KMS-11 (cell line): ENCODE measurements around the gene PKP3.

ENCODE experiments used
- H2AFZ ChIP-seq: fragments of 200-600 bp; sonication (generic); 2 replicates; pipeline ENCODE4 v1.6.1; 2016; ENCODE audit warnings: antibody characterized with exemption, mixed run types, low read depth
- H3K27ac ChIP-seq: fragments of 200-600 bp; sonication (generic); 2 replicates; pipeline ENCODE4 v1.6.1; 2016; ENCODE audit warnings: mild to moderate bottlenecking, mixed run types
- H3K27me3 ChIP-seq: fragments of 200-600 bp; sonication (generic); 2 replicates; pipeline ENCODE4 v1.6.1; 2017; ENCODE audit warnings: mild to moderate bottlenecking, low read depth, mixed run types, moderate library complexity; ENCODE audit not compliant: insufficient read depth
- H3K36me3 ChIP-seq: fragments of 200-600 bp; sonication (generic); 2 replicates; pipeline ENCODE4 v1.6.1; 2017; ENCODE audit warnings: mild to moderate bottlenecking, mixed run types; ENCODE audit not compliant: insufficient read depth
- H3K4me1 ChIP-seq: fragments of 200-600 bp; sonication (generic); 2 replicates; pipeline ENCODE4 v1.6.1; 2016; ENCODE audit warnings: mild to moderate bottlenecking, low read depth, mixed run types; ENCODE audit not compliant: poor library complexity, severe bottlenecking
- H3K4me2 ChIP-seq: fragments of 200-600 bp; sonication (generic); 2 replicates; pipeline ENCODE4 v1.7.0; 2016; ENCODE audit warnings: mild to moderate bottlenecking, mixed run types
- H3K4me3 ChIP-seq: fragments of 200-600 bp; sonication (generic); IDR thresholded peaks from 2 replicates; pipeline ENCODE4 v1.6.1; 2017; ENCODE audit warnings: low read depth, low read length, mixed read lengths; ENCODE audit not compliant: insufficient read depth
- H3K79me2 ChIP-seq: fragments of 200-600 bp; sonication (generic); 2 replicates; pipeline ENCODE4 v1.6.1; 2016; ENCODE audit warnings: low read depth, mixed run types; ENCODE audit not compliant: insufficient read depth
- H3K9ac ChIP-seq: fragments of 200-600 bp; sonication (generic); 2 replicates; pipeline ENCODE4 v1.6.1; 2016; ENCODE audit warnings: mild to moderate bottlenecking, mixed run types
- H4K20me1 ChIP-seq: fragments of 200-600 bp; sonication (generic); 2 replicates; pipeline ENCODE4 v1.6.1; 2016; ENCODE audit warnings: mild to moderate bottlenecking, mixed run types; ENCODE audit not compliant: insufficient read depth
- TF ChIP-seq, protein P1 (sequence below): fragments of 200-600 bp; sonication (generic); conservative IDR thresholded peaks from 2 replicates; pipeline ENCODE4 v1.6.1; 2017; ENCODE audit warnings: low read depth, mild to moderate bottlenecking, antibody characterized with exemption, low read length, moderate library complexity, mixed read lengths

The PKP3 gene

DNA sequence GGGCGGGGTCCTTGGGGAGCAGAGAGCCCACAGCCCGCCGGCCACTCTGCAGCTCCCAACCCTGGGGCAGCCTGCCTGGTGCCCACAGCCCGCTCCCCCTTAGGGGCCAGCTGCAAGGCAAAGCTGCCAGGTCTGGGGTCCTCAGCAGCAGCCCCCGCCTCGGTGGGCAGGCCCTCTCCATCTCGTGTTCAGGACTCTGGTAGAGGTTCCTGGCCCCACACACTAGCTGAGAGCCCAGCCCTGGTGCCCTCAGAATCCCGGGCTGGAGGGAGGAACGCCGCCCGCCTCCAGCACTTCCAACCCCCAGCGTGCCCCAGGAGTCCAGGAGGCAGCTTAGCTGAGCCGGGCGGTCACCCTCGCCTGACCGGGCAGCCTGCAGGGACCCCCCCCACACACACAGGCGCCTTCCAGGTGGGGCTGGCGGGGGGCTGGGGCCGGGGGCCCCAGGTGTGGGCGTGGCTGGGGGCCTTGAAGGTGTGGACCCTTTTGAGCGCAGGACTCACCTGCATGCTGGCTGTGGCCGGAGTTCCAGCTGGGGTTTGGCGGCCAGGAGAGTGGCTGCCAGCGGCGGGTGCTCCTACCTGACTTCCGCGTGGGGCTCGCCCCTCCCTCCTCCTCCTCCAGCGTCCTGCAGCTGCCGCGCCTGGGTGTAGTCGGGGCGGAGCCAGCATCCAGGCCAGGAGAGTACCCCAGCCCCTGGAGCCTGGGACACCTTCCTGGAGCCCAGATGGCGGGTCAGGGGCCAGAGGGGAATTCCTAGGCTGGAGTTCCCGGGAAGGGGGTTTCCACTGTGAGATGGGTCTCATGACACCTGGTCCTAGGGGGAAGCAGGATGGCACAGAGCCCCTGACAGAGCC lies 47.6 kb downstream of the PKP3 start, which contains the start of gene ANO9:
Gene ANO9, minus strand, starts transcription at position 594 of the 857 bp plus-strand sequence. Its CDS starts 85 bp downstream, at position 509.
- no peak within 1 kb of the TSS for H3K27ac ChIP-seq
- peak within 1 kb of the TSS; percentile 50; the same call in 1 of the 2 replicates for H3K9ac ChIP-seq
- H3K79me2 ChIP-seq, result no peaks in the 10 kb centered on the region
- no peaks in the 10 kb centered on the region for H4K20me1 ChIP-seq
- peaks cover 9% of the 10 kb centered on the region for H3K4me1 ChIP-seq
- peak within 1 kb of the TSS; percentile 51 for H3K4me2 ChIP-seq
- peak within 1 kb of the TSS; percentile 64 for H2AFZ ChIP-seq
- H3K27me3 ChIP-seq, result no peaks in the 10 kb centered on the region; the same call in 1 of the 2 replicates
- TF ChIP-seq, protein P1, sequence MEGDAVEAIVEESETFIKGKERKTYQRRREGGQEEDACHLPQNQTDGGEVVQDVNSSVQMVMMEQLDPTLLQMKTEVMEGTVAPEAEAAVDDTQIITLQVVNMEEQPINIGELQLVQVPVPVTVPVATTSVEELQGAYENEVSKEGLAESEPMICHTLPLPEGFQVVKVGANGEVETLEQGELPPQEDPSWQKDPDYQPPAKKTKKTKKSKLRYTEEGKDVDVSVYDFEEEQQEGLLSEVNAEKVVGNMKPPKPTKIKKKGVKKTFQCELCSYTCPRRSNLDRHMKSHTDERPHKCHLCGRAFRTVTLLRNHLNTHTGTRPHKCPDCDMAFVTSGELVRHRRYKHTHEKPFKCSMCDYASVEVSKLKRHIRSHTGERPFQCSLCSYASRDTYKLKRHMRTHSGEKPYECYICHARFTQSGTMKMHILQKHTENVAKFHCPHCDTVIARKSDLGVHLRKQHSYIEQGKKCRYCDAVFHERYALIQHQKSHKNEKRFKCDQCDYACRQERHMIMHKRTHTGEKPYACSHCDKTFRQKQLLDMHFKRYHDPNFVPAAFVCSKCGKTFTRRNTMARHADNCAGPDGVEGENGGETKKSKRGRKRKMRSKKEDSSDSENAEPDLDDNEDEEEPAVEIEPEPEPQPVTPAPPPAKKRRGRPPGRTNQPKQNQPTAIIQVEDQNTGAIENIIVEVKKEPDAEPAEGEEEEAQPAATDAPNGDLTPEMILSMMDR, result no peak
- no peak within 1 kb of the TSS for H3K4me3 ChIP-seq
- H3K36me3 ChIP-seq, result no peaks in the 10 kb centered on the region

DNA sequence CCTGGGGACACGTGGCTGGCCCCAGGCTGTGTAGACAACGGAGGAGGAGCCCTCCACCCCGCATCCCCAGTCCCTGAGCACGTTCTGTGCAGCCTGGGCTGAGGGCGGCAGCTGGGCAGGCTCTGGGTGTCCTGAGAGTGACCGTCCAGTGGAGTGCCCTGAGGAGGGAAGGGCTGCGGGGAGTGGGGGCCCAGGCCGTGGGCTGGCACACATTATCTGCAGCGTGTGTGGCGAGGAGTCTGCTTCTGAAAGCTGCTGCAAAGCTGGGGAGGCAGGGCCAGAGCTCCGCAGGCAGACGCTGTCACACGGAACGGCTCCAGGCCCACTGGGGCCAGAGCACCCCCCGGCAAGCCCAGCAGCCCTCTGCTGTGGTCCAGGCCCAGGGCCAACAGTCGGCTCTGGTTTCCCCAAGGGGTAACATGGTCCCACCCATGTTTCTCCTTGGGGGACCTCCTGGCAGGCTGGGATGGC lies 48.6 kb downstream of the PKP3 start:
- H3K27ac ChIP-seq, result no peak overlapping the region
- H2AFZ ChIP-seq, result no peak overlapping the region
- no peaks in the 10 kb centered on the region; the same call in 1 of the 2 replicates for H3K27me3 ChIP-seq
- no peaks in the 10 kb centered on the region for H4K20me1 ChIP-seq
- H3K4me3 ChIP-seq, result no peak overlapping the region
- H3K36me3 ChIP-seq, result no peaks in the 10 kb centered on the region
- H3K4me1 ChIP-seq, result peaks cover 17% of the 10 kb centered on the region
- no peaks in the 10 kb centered on the region for H3K79me2 ChIP-seq
- no peak overlapping the region for H3K9ac ChIP-seq
- TF ChIP-seq, protein P1, result no peak
- no peak overlapping the region for H3K4me2 ChIP-seq

DNA sequence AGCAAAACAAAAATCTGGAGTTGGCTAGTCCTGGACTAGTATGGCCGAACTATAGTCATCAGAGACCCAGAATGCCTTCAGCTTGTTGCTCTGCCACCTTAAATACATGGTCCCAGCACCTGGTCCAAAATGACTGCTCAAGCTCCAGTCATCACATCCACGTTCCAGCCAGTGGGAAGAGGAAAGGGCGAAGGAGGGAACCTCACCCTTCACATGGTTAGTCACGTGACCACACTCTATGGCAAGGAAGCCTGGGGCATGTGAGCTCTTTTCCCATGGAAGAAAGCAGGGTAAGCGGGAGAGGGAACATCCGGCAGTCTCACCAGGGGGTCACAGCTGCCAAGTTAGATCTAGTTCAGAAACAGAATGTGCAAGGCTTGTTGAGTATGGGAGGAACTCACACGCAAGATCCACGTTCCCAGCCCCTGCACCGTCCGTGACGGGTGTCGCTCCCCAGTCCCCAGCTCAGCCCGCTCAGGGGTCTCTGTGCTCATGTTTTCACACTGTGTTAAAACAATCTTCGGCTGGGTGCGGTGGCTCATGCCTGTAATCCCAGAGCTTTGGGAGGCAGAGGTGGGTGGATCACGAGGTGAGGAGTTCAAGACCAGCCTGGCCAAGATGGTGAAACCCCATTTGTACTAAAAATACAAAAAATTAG lies 49.7 kb downstream of the PKP3 start:
- Histone ChIP-seq H3K4me3 (no peak overlapping the region), H3K4me1 (peaks cover 22% of the 10 kb centered on the region), H3K9ac (no peak overlapping the region), H3K27me3 (no peaks in the 10 kb centered on the region; the same call in 1 of the 2 replicates), H4K20me1 (no peaks in the 10 kb centered on the region), H3K79me2 (no peaks in the 10 kb centered on the region), H3K27ac (no peak overlapping the region), H2AFZ (no peak overlapping the region), H3K4me2 (no peak overlapping the region), H3K36me3 (no peaks in the 10 kb centered on the region)
- TF ChIP-seq, protein P1, result no peak

DNA sequence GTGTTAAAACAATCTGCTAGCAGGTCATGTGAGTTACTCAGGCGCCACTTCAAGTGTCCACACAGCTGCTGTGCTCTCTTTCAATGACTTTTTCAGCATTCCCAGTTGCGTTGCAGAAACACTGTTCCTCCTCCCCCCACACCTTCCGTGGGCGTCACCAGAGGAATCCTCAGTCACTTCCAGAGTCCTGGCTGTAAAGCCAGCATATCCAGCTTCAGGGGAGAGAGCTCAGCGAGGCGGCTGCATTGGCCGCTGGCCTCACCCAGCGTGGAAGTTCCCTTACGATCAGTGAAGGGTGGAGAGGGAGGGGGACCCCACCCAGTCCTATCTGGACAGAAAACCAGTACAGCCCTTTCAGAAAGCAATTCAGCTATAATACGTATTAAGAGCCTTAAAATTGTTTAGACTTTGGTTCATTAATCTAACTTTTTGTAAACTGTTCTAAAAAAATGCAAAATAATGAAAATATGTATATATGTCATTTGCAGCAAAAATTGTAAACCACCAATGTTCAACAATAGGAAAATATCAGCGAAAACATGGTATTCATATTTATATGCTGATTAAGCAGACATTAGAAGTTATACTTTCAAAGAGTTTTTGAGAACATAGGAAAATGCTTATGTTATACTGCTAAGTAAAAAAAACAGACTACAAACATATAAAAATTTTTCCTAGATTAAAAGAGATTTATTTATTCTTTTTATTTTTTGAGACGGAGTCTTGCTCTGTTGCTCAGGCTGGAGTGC lies 50.6 kb downstream of the PKP3 start:
- TF ChIP-seq, protein P1, result no peak
- Histone ChIP-seq H3K79me2 (no peaks in the 10 kb centered on the region), H3K27me3 (no peaks in the 10 kb centered on the region; the same call in 1 of the 2 replicates), H4K20me1 (no peaks in the 10 kb centered on the region), H2AFZ (no peak overlapping the region), H3K27ac (no peak overlapping the region), H3K4me2 (no peak overlapping the region), H3K4me1 (peaks cover 31% of the 10 kb centered on the region), H3K36me3 (no peaks in the 10 kb centered on the region), H3K4me3 (no peak overlapping the region), H3K9ac (no peak overlapping the region)
